A549 (cell line): ENCODE data around the gene RAB3IL1. TPM values are rescaled to one million over a fixed set of nuclear protein-coding genes. Genes with fewer than 3 reads are reported as not detected.
A peak's percentile ranks its signal among the peaks of the same experiment; 100 is the strongest.

Source experiments
- ATAC-seq, 2 experiments: fragments of 200-7000 bp in 1 of 2; fragments of >200 bp in 1 of 2; cut with Nextera tagmentation in 1 of 2; cut with Tn5 transposase in 1 of 2; 3 replicates each; pipeline versions ENCODE4 v1.8.0 to v1.9.1; 2018 to 2020; ENCODE audit warnings: mild to moderate bottlenecking in 1 of 2, moderate library complexity in 1 of 2
- CTCF ChIA-PET: fragments of 300-600 bp; sonication (Branson Sonifier 250); formaldehyde crosslinking; extraction: SDS; loops from one replicate; lab custom pipeline; 2021; ENCODE audit warnings: antibody characterized with exemption, inconsistent platforms; lab: Yijun Ruan, JAX
- POLR2A ChIA-PET: fragments of 350-600 bp; formaldehyde crosslinking; extraction: SDS; loops from one replicate; lab custom pipeline; 2021; ENCODE audit warnings: antibody characterized with exemption, inconsistent platforms; lab: Yijun Ruan, JAX
- DNase-seq, 2 experiments: peaks; one replicate each; pipeline versions ENCODE4 v3.0.0 to v3.0.0-alpha.2; 2011 to 2016; ENCODE audit warnings: low read depth in 1 of 2, low spot score in 1 of 2
- FAIRE-seq: peaks from 2 replicates; lab custom pipeline; 2011; peaks lifted over from hg19 to GRCh38; lab: Jason Lieb, UNC
- H3K27ac ChIP-seq, 2 experiments: fragments of >200 bp; sonication (Bioruptor Twin); formaldehyde crosslinking; 3 replicates each; pipeline ENCODE4 v1.5.1; 2016 to 2017
- H3K4me1 ChIP-seq: fragments of >200 bp; sonication (Bioruptor Twin); formaldehyde crosslinking; 3 replicates; pipeline ENCODE4 v1.6.1; 2016
- H3K4me2 ChIP-seq: fragments of >200 bp; sonication (Bioruptor Twin); formaldehyde crosslinking; 3 replicates; pipeline ENCODE4 v1.6.1; 2016
- H3K4me3 ChIP-seq: fragments of >200 bp; sonication (Bioruptor Twin); formaldehyde crosslinking; 3 replicates; pipeline ENCODE4 v1.5.1; 2016
- H3K9me3 ChIP-seq: fragments of >200 bp; sonication (Bioruptor Twin); formaldehyde crosslinking; 3 replicates; pipeline ENCODE4 v1.6.1; 2016
- CBX2 ChIP-seq: fragments of 200-600 bp; sonication (generic); IDR thresholded peaks from 2 replicates; pipeline ENCODE4 v1.6.1; 2016; ENCODE audit warnings: low read depth, mild to moderate bottlenecking, borderline replicate concordance
- CBX8 ChIP-seq: fragments of 200-600 bp; sonication (generic); IDR thresholded peaks from 2 replicates; pipeline ENCODE4 v1.6.1; 2016
- CEBPB ChIP-seq, 2 experiments: fragments of >200 bp in 1 of 2; sonication (Bioruptor Twin) in 1 of 2; formaldehyde crosslinking in 1 of 2; IDR thresholded peaks; 2 replicates each; pipeline ENCODE4 v1.6.1; 2012 to 2016
- CHD4 ChIP-seq: fragments of 200-600 bp; sonication (generic); IDR thresholded peaks from 2 replicates; pipeline ENCODE4 v1.6.1; 2016; ENCODE audit warnings: antibody characterized with exemption, mild to moderate bottlenecking, borderline replicate concordance
- EP300 ChIP-seq, 2 experiments: fragments of >200 bp; sonication (Bioruptor Twin); formaldehyde crosslinking; IDR thresholded peaks; 2 replicates in 1 of 2; 3 replicates in 1 of 2; pipeline ENCODE4 v1.6.1; 2016 to 2017
- FOSL2 ChIP-seq, 2 experiments: fragments of 450-650 bp in 1 of 2; fragments of >200 bp in 1 of 2; sonication (Bioruptor Twin) in 1 of 2; formaldehyde crosslinking; IDR thresholded peaks; 2 replicates each; pipeline versions ENCODE4 v1.5.0 to v1.6.1; 2016 to 2020; ENCODE audit warnings: mild to moderate bottlenecking in 1 of 2, moderate library complexity in 1 of 2
- MAFK ChIP-seq: fragments of 450-650 bp; IDR thresholded peaks from 2 replicates; pipeline ENCODE4 v1.6.1; 2014; ENCODE audit not compliant: partially characterized antibody
- MAZ ChIP-seq: fragments of 150-350 bp; IDR thresholded peaks from 2 replicates; pipeline ENCODE4 v1.6.1; 2014; ENCODE audit warnings: antibody characterized with exemption, low read depth, low read length, borderline replicate concordance
- MYC ChIP-seq: IDR thresholded peaks from 2 replicates; pipeline ENCODE4 v1.6.1; 2012; ENCODE audit warnings: mild to moderate bottlenecking, inconsistent platforms, low read length, improper control_type of control experiment, borderline replicate concordance
- NFE2L2 ChIP-seq: fragments of 150-350 bp; conservative IDR thresholded peaks from 2 replicates; pipeline ENCODE4 v1.6.1; 2014; ENCODE audit warnings: low read length
- NPAS2 ChIP-seq: fragments of 250-450 bp; sonication (Bioruptor Pico); IDR thresholded peaks from 2 replicates; pipeline ENCODE4 v1.8.0; 2022; ENCODE audit warnings: mild to moderate bottlenecking, moderate library complexity, borderline replicate concordance
- PHF8 ChIP-seq: fragments of 200-600 bp; sonication (generic); IDR thresholded peaks from 2 replicates; pipeline ENCODE4 v1.6.1; 2016; ENCODE audit warnings: low read depth, mild to moderate bottlenecking, antibody characterized with exemption, moderate library complexity, borderline replicate concordance
- POLR2AphosphoS2 ChIP-seq: conservative IDR thresholded peaks from 2 replicates; pipeline ENCODE4 v1.6.1; 2012; ENCODE audit warnings: low read length, improper control_type of control experiment, inconsistent platforms
- RAD21 ChIP-seq, 2 experiments: fragments of >200 bp in 1 of 2; sonication (Bioruptor Twin) in 1 of 2; formaldehyde crosslinking in 1 of 2; IDR thresholded peaks in 1 of 2; conservative IDR thresholded peaks in 1 of 2; 2 replicates in 1 of 2; 3 replicates in 1 of 2; pipeline ENCODE4 v1.6.1; 2012 to 2018; ENCODE audit warnings: inconsistent platforms in 1 of 2
- TFCP2L1 ChIP-seq: fragments of 250-450 bp; sonication (Bioruptor Pico); IDR thresholded peaks from 2 replicates; pipeline ENCODE4 v1.5.0; 2021; ENCODE audit warnings: mild to moderate bottlenecking
- ZC3H11A ChIP-seq: fragments of 450-650 bp; IDR thresholded peaks from 2 replicates; pipeline ENCODE4 v1.6.1; 2014; ENCODE audit warnings: antibody characterized with exemption, mild to moderate bottlenecking
- ZFP36 ChIP-seq: fragments of 450-650 bp; IDR thresholded peaks from 2 replicates; pipeline ENCODE4 v1.6.1; 2014; ENCODE audit warnings: borderline replicate concordance; ENCODE audit not compliant: partially characterized antibody
- WGBS: methylation state at CpG from one replicate; pipeline ENCODE4 v1.1.6; 2017; ENCODE audit errors: missing lambda C conversion rate; 5-methylcytosine and 5-hydroxymethylcytosine counted together
- polyA plus RNA-seq, 4 experiments: library from polyadenylated mRNA; depleted of rRNA in 3 of 4; stranded (reverse); fragments of >200 nt; fragmentation: RNase III in 1 of 4; extraction: RNeasy Plus Mini Kit Qiagen cat#74134 plus additional on column Dnase treatment in 1 of 4; gene quantifications; 2 replicates in 3 of 4; 3 replicates in 1 of 4; pipeline ENCODE4 v1.2.3, GENCODE V29; 2011 to 2017
- TF ChIP-seq, protein P1 (sequence below): fragments of >200 bp; sonication (Bioruptor Twin); formaldehyde crosslinking; IDR thresholded peaks from 3 replicates; pipeline ENCODE4 v1.5.1; 2016
- TF ChIP-seq, protein P2 (sequence below): fragments of 250-450 bp; sonication (Bioruptor Pico); IDR thresholded peaks from 2 replicates; pipeline ENCODE4 v1.5.0; 2021; ENCODE audit warnings: mild to moderate bottlenecking, moderate library complexity, borderline replicate concordance
- TF ChIP-seq, protein P3 (sequence below): fragments of 200-600 bp; sonication (generic); IDR thresholded peaks from 2 replicates; pipeline ENCODE4 v1.6.1; 2016; ENCODE audit warnings: antibody characterized with exemption, mild to moderate bottlenecking, moderate library complexity
- TF ChIP-seq, protein P4 (sequence below): fragments of 150-350 bp; IDR thresholded peaks from 2 replicates; pipeline ENCODE4 v1.6.1; 2014; ENCODE audit warnings: low read depth, mild to moderate bottlenecking, low read length
- TF ChIP-seq, protein P5 (sequence below): fragments of >200 bp; sonication (Bioruptor Twin); formaldehyde crosslinking; IDR thresholded peaks from 2 replicates; pipeline ENCODE4 v1.6.1; 2016
- TF ChIP-seq, protein P6 (sequence below): IDR thresholded peaks from 2 replicates; pipeline ENCODE4 v1.6.1; 2012

RAB3IL1 gene
- polyA plus RNA-seq, 2 of the 4 experiments (the other 2 are of a cell fraction): 5.8 to 6.2 TPM

DNA sequence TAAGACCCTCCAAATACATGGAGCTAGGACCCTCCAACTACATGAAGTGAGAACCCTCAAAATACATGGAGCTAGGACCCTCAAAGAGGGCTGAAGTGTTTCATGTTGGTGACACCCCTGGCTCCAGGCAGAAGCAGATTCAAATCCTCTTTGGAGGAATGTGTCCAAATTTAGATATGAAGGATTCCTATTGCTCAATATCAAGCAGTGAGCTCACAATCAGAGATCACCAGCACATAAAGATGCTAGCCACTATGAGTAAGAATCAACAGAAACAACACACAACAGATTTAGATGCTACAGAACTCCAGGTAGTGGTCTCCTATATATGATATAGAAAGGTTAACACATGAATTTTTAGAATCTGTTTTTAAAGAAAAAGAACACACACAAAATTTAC, 11.2 kb upstream of the RAB3IL1 start:
- CTCF ChIA-PET: interaction anchor here (0.5 to 5.4 kb wide), 6 partner anchors 18 to 179 kb away, joined by 3 to 50 read pairs (median 6); no protein-coding TSS in a partner anchor

DNA sequence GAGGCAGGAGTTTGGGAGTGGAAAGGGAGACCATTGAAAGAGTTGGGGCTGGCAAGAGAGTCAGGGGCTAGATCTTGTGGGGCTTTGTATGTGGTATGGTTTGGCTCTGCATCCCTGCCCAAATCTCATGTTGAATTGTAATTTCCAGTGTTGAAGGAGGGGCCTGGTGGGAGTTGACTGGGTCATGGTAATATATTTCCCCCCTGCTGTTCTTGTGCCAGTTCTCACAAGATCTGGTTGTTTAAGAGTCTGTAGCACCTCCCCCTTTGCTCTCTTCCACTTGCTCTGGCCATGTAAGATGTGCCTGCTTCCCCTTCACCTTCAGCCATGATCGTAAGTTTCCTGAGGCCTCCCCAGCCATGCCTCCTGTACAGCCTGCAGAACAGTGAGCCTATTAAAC, 10.1 kb upstream of the RAB3IL1 start:
- peaks cover 14% of the 10 kb centered on the region for H3K4me1 ChIP-seq
- H3K27ac ChIP-seq: no peak overlapping the region
- 100% methylated on average over 1 of the region's 1 CpG for WGBS
- CTCF ChIA-PET: interaction anchor here (2.1 to 6.1 kb wide), 4 partner anchors 28 to 154 kb away, joined by 9 to 60 read pairs (median 38); no protein-coding TSS in a partner anchor
- H3K9me3 ChIP-seq: no peaks in the 10 kb centered on the region
- no peak for DNase-seq
- H3K4me2 ChIP-seq: no peak overlapping the region
- peak in 1 of 2 experiments; percentile 49; a peak in 2 of 6 replicates for ATAC-seq
- no peak for FAIRE-seq
- no peak overlapping the region for H3K4me3 ChIP-seq
- POLR2A ChIA-PET: no interaction called here
- TF ChIP-seq TFCP2L1 (CRISPR knock-in tag) (no peak), FOSL2 (IDR thresholded peaks at IDR 0.05) (no peak), FOSL2 (CRISPR knock-in tag; IDR thresholded peaks at IDR 0.05) (no peak), MYC (no peak), CBX2 (no peak), RAD21 (conservative IDR thresholded peaks at IDR 0.05 in 1 of 2, IDR thresholded peaks at IDR 0.05 in 1 of 2) (no peak), MAFK (no peak), ZFP36 (no peak), ZC3H11A (no peak), CEBPB (IDR thresholded peaks at IDR 0.05) (no peak), PHF8 (no peak), CHD4 (no peak)
- TF ChIP-seq, protein P1, sequence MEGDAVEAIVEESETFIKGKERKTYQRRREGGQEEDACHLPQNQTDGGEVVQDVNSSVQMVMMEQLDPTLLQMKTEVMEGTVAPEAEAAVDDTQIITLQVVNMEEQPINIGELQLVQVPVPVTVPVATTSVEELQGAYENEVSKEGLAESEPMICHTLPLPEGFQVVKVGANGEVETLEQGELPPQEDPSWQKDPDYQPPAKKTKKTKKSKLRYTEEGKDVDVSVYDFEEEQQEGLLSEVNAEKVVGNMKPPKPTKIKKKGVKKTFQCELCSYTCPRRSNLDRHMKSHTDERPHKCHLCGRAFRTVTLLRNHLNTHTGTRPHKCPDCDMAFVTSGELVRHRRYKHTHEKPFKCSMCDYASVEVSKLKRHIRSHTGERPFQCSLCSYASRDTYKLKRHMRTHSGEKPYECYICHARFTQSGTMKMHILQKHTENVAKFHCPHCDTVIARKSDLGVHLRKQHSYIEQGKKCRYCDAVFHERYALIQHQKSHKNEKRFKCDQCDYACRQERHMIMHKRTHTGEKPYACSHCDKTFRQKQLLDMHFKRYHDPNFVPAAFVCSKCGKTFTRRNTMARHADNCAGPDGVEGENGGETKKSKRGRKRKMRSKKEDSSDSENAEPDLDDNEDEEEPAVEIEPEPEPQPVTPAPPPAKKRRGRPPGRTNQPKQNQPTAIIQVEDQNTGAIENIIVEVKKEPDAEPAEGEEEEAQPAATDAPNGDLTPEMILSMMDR: no peak
- TF ChIP-seq, protein P2, sequence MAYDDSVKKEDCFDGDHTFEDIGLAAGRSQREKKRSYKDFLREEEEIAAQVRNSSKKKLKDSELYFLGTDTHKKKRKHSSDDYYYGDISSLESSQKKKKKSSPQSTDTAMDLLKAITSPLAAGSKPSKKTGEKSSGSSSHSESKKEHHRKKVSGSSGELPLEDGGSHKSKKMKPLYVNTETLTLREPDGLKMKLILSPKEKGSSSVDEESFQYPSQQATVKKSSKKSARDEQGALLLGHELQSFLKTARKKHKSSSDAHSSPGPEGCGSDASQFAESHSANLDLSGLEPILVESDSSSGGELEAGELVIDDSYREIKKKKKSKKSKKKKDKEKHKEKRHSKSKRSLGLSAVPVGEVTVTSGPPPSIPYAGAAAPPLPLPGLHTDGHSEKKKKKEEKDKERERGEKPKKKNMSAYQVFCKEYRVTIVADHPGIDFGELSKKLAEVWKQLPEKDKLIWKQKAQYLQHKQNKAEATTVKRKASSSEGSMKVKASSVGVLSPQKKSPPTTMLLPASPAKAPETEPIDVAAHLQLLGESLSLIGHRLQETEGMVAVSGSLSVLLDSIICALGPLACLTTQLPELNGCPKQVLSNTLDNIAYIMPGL (CRISPR knock-in tag): no peak
- TF ChIP-seq, protein P3, sequence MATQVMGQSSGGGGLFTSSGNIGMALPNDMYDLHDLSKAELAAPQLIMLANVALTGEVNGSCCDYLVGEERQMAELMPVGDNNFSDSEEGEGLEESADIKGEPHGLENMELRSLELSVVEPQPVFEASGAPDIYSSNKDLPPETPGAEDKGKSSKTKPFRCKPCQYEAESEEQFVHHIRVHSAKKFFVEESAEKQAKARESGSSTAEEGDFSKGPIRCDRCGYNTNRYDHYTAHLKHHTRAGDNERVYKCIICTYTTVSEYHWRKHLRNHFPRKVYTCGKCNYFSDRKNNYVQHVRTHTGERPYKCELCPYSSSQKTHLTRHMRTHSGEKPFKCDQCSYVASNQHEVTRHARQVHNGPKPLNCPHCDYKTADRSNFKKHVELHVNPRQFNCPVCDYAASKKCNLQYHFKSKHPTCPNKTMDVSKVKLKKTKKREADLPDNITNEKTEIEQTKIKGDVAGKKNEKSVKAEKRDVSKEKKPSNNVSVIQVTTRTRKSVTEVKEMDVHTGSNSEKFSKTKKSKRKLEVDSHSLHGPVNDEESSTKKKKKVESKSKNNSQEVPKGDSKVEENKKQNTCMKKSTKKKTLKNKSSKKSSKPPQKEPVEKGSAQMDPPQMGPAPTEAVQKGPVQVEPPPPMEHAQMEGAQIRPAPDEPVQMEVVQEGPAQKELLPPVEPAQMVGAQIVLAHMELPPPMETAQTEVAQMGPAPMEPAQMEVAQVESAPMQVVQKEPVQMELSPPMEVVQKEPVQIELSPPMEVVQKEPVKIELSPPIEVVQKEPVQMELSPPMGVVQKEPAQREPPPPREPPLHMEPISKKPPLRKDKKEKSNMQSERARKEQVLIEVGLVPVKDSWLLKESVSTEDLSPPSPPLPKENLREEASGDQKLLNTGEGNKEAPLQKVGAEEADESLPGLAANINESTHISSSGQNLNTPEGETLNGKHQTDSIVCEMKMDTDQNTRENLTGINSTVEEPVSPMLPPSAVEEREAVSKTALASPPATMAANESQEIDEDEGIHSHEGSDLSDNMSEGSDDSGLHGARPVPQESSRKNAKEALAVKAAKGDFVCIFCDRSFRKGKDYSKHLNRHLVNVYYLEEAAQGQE: no peak
- TF ChIP-seq, protein P4, sequence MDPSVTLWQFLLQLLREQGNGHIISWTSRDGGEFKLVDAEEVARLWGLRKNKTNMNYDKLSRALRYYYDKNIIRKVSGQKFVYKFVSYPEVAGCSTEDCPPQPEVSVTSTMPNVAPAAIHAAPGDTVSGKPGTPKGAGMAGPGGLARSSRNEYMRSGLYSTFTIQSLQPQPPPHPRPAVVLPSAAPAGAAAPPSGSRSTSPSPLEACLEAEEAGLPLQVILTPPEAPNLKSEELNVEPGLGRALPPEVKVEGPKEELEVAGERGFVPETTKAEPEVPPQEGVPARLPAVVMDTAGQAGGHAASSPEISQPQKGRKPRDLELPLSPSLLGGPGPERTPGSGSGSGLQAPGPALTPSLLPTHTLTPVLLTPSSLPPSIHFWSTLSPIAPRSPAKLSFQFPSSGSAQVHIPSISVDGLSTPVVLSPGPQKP: no peak

More for the DNA sequence above, 11.2 kb upstream of the RAB3IL1 start:
- no peak overlapping the region for H3K4me3 ChIP-seq
- H3K9me3 ChIP-seq: peaks cover 4% of the 10 kb centered on the region; the same call in 1 of the 3 replicates
- DNase-seq (no peak), FAIRE-seq (peak; percentile 43), ATAC-seq (no peak)
- POLR2A ChIA-PET: no interaction called here
- H3K4me2 ChIP-seq: no peak overlapping the region
- H3K27ac ChIP-seq: no peak overlapping the region
- TF ChIP-seq NFE2L2 (no peak), TFCP2L1 (CRISPR knock-in tag) (no peak), ZC3H11A (no peak), CBX8 (no peak), MAZ (no peak), POLR2AphosphoS2 (no peak), EP300 (IDR thresholded peaks at IDR 0.05) (no peak), NPAS2 (CRISPR knock-in tag) (no peak)
- TF ChIP-seq, protein P5, sequence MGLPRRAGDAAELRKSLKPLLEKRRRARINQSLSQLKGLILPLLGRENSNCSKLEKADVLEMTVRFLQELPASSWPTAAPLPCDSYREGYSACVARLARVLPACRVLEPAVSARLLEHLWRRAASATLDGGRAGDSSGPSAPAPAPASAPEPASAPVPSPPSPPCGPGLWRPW: no peak
- TF ChIP-seq, protein P6, sequence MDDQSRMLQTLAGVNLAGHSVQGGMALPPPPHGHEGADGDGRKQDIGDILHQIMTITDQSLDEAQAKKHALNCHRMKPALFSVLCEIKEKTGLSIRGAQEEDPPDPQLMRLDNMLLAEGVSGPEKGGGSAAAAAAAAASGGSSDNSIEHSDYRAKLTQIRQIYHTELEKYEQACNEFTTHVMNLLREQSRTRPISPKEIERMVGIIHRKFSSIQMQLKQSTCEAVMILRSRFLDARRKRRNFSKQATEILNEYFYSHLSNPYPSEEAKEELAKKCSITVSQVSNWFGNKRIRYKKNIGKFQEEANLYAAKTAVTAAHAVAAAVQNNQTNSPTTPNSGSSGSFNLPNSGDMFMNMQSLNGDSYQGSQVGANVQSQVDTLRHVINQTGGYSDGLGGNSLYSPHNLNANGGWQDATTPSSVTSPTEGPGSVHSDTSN: no peak
- TF ChIP-seq, protein P1: no peak
- peaks cover 3% of the 10 kb centered on the region; the same call in 2 of the 3 replicates for H3K4me1 ChIP-seq
